22Rv1 (cell line): ENCODE results near the gene RAD51B.

ENCODE experiments used
- CTCF ChIP-seq: fragments of 450-650 bp; IDR thresholded peaks from 2 replicates; pipeline ENCODE4 v1.5.1; 2017; ENCODE audit warnings: mild to moderate bottlenecking
- ZFX ChIP-seq: fragments of 450-650 bp; IDR thresholded peaks from 2 replicates; pipeline ENCODE4 v1.6.1; 2017; ENCODE audit warnings: antibody characterized with exemption, borderline replicate concordance

DNA sequence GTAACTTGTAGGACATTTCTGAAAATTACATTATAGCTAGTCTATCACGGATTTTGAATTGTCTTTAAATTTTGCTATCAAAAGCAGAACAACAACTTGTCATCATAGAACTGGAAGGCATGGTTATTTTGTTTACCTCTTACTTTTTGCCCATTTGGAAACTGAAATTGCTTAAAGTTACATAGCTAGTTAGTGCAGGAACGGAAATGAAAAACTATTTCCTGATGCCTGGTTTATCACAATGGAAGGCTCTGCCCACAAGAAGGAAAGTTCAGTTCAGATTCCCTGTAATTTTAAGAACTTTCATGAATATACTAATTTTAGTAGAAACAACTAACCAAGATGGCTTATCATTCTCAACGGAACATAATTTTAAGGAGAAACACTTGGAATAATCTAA is 427.7 kb downstream of the RAD51B start:
- no peak for TF ChIP-seq CTCF
- no peak for TF ChIP-seq ZFX
